HG03103 (cell line): ENCODE measurements around the gene DNAJC17.
A peak's percentile ranks its signal among the peaks of the same experiment; 100 is the strongest.

Experiments
- ATAC-seq: cut with Tn5 transposase; IDR thresholded peaks from one replicate; pipeline ENCODE4 v1.9.1; 2021; ENCODE audit warnings: low read depth; ENCODE audit not compliant: unreplicated experiment

DNAJC17 gene

GRCh38 chr15:40807028-40807887, at the start of gene DNAJC17, which contains the start of gene ZFYVE19:
Gene DNAJC17 (minus strand): TSS chr15:40807473. CDS start chr15:40807446, 27 bp downstream.
Gene ZFYVE19 (plus strand): TSS chr15:40807089. CDS start chr15:40807590, 501 bp downstream.
- peak; percentile 94 for ATAC-seq

DNA sequence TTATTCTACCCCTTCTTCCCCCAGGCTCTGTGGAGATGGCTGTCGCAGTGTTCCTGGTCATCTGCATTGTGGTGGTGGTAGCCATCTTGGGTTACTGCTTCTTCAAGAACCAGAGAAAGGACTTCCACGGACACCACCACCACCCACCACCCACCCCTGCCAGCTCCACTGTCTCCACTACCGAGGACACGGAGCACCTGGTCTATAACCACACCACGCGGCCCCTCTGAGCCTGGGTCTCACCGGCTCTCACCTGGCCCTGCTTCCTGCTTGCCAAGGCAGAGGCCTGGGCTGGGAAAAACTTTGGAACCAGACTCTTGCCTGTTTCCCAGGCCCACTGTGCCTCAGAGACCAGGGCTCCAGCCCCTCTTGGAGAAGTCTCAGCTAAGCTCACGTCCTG, 49.5 kb upstream of the DNAJC17 start:
- no peak for ATAC-seq

GRCh38 chr15:40855706-40856234, 48.5 kb upstream of the DNAJC17 start:
- no peak for ATAC-seq

- no peak for ATAC-seq
Observed at GRCh38 chr15:40854161-40854560, 46.9 kb upstream of the DNAJC17 start.

DNA sequence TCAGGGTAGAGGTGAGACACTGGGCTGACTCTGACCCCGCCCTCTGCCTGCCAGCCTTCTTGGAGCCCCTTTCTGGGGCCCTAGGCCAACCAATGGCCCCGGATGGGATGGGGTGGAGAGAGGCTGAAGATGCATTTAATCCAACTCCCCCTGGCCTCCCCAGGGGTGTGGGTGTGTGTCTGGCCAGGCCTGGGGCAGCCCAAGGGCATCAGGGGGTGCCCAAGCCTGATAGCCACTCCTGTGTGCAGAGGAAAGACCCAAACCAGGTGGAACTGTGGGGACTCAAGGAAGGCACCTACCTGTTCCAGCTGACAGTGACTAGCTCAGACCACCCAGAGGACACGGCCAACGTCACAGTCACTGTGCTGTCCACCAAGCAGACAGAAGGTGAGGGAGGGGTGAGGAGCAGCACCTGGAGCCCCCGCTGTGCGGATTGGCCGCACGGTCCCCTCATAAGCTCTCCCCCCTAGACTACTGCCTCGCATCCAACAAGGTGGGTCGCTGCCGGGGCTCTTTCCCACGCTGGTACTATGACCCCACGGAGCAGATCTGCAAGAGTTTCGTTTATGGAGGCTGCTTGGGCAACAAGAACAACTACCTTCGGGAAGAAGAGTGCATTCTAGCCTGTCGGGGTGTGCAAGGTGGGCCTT, 46.1 kb upstream of the DNAJC17 start:
- ATAC-seq: no peak

GRCh38 chr15:40852529-40852928, 45.3 kb upstream of the DNAJC17 start:
- no peak for ATAC-seq

DNA sequence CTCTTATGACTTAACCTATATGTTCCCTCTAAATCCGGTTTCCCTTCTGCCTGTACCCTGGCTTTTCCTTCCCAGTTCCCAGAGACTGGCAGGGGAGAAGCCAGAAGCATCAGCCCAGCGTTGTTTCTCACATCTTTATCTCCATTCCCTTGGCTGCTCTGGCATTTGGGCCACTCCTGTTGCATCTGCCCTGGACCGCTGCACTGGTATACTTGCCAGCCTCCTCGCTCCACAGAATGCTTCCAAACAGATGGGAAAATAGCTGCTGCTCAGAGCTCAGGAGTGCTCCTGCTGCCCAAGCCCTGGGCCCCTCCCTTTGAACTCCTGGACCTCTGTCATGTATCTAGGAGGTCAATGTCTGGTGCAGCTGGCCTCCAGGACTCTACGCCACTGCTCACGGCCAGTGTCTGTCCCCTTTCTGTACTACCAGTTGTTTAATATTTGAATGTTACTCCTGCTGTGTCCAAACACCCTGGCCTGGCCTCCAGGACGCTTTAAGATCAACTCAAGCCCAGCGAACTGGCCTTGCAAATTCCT, 43.4 kb upstream of the DNAJC17 start:
- ATAC-seq: no peak

DNA sequence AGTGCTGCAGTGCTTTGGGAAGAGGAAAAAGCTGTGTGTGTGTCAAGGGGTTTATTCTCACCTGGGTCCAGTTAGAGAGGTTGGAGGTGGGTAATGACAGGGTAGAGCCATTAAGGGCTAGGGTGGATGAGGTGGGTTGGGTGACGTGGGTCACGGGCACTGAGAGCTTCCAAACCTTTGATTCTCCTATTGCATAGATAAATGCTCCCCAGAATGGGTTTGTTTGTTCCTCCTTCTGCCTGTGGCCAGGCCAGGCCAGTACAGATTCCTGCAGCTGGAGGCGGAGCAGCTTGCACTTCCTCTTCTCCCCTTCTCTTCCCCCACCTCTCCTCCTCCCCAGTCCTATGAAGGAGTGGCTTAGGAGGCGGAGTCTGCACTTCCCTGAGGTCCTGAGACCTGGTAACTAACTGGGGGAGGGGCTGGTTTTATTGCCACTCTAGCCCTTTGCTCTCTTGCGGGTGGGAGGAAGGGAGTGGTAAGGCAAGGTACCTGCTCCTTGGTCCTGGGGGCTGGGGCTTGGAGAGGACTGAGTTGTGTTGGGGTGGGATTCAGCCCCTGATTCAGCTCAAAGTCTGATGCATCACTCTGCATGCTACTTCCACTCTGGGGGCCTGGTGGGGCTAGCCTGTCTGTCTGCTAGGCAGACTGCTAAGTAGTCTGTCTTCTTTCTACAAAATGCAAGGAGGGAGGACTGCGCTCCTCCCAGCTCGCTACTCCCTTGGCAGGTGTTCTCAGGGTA, 40.1 kb upstream of the DNAJC17 start:
- ATAC-seq: peak; percentile 58

- no peak for ATAC-seq
Observed at GRCh38 chr15:40846841-40847222, 39.6 kb upstream of the DNAJC17 start.

GRCh38 chr15:40845511-40846284, 38.4 kb upstream of the DNAJC17 start:
- ATAC-seq: no peak

DNA sequence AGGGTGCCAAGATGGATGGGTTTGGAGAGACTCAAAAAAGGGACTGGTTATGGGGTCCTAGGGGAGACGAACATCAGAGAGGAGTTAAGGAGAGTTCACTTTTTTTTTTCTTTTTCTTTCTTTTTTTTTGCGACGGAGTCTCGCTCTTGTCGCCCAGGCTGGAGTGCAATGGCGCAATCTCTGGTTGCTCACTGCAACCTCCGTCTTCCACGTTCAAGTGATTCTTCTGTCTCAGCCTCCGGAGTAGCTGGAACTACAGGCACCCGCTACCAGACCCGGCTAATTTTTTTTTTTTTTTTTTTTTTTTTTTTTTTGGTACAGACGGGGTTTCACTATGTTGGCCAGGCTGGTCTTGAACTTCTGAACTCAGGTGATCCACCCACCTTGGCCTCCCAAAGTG, 37.8 kb upstream of the DNAJC17 start:
- no peak for ATAC-seq

DNA sequence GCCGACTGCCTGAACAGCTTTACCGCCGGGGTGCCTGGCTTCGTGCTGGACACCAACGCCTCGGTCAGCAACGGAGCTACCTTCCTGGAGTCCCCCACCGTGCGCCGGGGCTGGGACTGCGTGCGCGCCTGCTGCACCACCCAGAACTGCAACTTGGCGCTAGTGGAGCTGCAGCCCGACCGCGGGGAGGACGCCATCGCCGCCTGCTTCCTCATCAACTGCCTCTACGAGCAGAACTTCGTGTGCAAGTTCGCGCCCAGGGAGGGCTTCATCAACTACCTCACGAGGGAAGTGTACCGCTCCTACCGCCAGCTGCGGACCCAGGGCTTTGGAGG, 37.4 kb upstream of the DNAJC17 start:
- no peak for ATAC-seq

- ATAC-seq: no peak
Observed at GRCh38 chr15:40843885-40844695, 36.8 kb upstream of the DNAJC17 start, which contains the start of gene SPINT1. Gene SPINT1 (plus strand): TSS chr15:40844048. CDS start chr15:40844555, 507 bp downstream.

GRCh38 chr15:40843261-40843884, 36.1 kb upstream of the DNAJC17 start:
- no peak for ATAC-seq

GRCh38 chr15:40841741-40842140, 34.5 kb upstream of the DNAJC17 start:
- ATAC-seq: no peak

DNA sequence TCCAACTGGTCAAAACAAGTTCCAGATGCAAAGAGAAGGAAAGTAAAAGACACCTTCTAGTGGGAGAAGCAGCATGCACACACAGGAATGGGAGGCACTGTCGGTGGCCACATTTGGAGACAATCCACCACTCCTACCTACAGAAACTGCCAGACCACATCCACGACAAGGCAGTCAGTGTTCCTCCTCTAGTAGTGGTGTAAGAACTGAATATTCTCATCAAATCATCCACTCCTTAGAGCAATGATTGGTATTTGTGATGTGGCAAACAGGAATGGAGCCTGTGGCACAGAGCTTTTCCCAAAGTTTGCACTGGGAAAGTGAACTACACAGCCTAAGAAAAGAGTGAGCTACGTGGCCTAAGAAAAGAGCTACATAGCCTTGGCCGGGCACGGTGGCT, 31.5 kb upstream of the DNAJC17 start:
- no peak for ATAC-seq

DNA sequence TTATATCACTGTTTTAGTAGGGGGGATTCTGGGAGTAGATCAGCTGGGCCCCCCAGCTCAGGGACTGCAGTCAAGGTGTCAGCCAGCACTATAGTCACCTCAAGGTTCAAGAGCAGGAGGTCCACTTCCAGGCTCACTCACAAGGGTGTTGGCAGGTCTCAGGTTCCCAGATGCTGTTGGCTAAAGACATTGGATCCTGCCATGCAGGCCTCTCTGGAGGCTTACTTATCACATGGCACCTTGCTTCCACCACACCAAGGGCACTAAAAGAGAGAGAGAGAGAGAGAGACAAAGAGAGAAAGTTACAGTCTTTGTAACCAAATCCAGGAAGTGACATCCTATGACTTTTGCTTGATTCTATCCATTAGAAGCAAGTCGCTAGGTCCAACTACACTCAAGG, 28.7 kb upstream of the DNAJC17 start:
- ATAC-seq: no peak

GRCh38 chr15:40832903-40833302, 25.6 kb upstream of the DNAJC17 start:
- no peak for ATAC-seq

DNA sequence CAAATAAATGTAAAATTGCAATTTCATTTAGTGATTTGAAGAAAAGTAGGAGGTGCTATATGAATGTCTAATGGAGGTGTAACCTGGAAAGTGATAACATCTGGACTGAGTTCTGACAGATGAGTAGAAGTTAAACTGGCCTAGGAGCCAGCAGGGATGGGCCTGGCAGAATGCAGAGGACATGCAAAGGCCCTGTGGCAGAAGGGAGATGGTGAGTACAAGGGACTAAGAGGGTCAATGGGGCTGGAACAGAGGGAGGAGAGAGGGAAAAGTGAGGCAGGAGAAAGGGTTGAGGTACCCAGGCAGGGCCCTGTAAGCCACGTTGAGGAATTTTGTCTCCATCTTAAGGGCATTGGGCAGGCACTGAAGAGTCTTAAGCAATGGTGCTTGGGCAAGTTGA, 24.6 kb upstream of the DNAJC17 start:
- ATAC-seq: no peak
